CD4-positive, alpha-beta T cell (primary cell): Measurements from ENCODE around the gene RALGPS2. TPM values are rescaled to one million over a fixed set of nuclear protein-coding genes. Genes with fewer than 3 reads are reported as not detected.

Experiments used
- ATAC-seq: fragments of 200-7000 bp; cut with Tn5 transposase; one replicate; pipeline ENCODE4 v1.10.0; 2022; ENCODE audit warnings: mild to moderate bottlenecking; ENCODE audit not compliant: poor library complexity
- CTCF ChIA-PET: fragments of 350-600 bp; sonication (Branson Sonifier 250); formaldehyde crosslinking; loops from one replicate; lab custom pipeline; 2021; ENCODE audit warnings: antibody characterized with exemption, inconsistent platforms; lab: Charles Lee
- POLR2A ChIA-PET: fragments of 350-600 bp; sonication (Branson Sonifier 250); formaldehyde crosslinking; loops from one replicate; lab custom pipeline; 2021; ENCODE audit warnings: antibody characterized with exemption, inconsistent platforms; lab: Charles Lee
- DNase-seq, 14 experiments: peaks; one replicate each; pipeline ENCODE4 v3.0.0-alpha.2; 2013 to 2020; ENCODE audit warnings: mixed read lengths in 2 of 14
- H3K27ac ChIP-seq, 2 donors: one replicate each; pipeline versions ENCODE4 v1.5.1 to v1.7.0; 2013; ENCODE audit warnings: low read length in 2 of 2, low read depth in 1 of 2, mild to moderate bottlenecking in 1 of 2
- H3K27me3 ChIP-seq, 2 experiments: 1 replicate in 1 of 2; 2 replicates in 1 of 2; pipeline versions ENCODE4 v1.6.1 to v1.7.0; 2013; ENCODE audit warnings: low read length in 2 of 2, control low read depth in 1 of 2, mild to moderate bottlenecking in 1 of 2, moderate library complexity in 1 of 2; ENCODE audit not compliant: insufficient read depth in 2 of 2, control insufficient read depth in 1 of 2
- H3K36me3 ChIP-seq: one replicate; pipeline ENCODE4 v1.6.1; 2013; ENCODE audit warnings: low read length, control low read depth; ENCODE audit not compliant: insufficient read depth
- H3K4me1 ChIP-seq: one replicate; pipeline ENCODE4 v1.6.1; 2013; ENCODE audit warnings: low read length, control low read depth; ENCODE audit not compliant: insufficient read depth
- H3K4me3 ChIP-seq: one replicate; pipeline ENCODE4 v1.5.1; 2013; ENCODE audit warnings: mild to moderate bottlenecking, low read length, moderate library complexity
- H3K9me3 ChIP-seq, 2 experiments: 1 replicate in 1 of 2; 2 replicates in 1 of 2; pipeline versions ENCODE4 v1.6.1 to v1.7.0; 2013; ENCODE audit warnings: low read length in 2 of 2, mild to moderate bottlenecking in 2 of 2, control low read depth in 1 of 2, moderate library complexity in 1 of 2; ENCODE audit not compliant: control insufficient read depth in 1 of 2, insufficient read depth in 1 of 2
- H3K27ac Mint-ChIP-seq: one replicate; pipeline ENCODE4 v1.8.0; 2020; ENCODE audit warnings: mixed read lengths
- H3K27me3 Mint-ChIP-seq: one replicate; pipeline ENCODE4 v1.8.0; 2021; ENCODE audit warnings: mixed read lengths
- H3K36me3 Mint-ChIP-seq: one replicate; pipeline ENCODE4 v1.8.0; 2021; ENCODE audit warnings: low read depth, mixed read lengths
- H3K4me1 Mint-ChIP-seq: one replicate; pipeline ENCODE4 v1.8.0; 2021; ENCODE audit warnings: low read depth, mixed read lengths
- H3K4me3 Mint-ChIP-seq: one replicate; pipeline ENCODE4 v1.8.0; 2020; ENCODE audit warnings: mild to moderate bottlenecking, mixed read lengths
- H3K9me3 Mint-ChIP-seq: one replicate; pipeline ENCODE4 v1.8.0; 2020; ENCODE audit warnings: mixed read lengths
- CTCF ChIP-seq: fragments of 200-600 bp; IDR thresholded peaks from one replicate; pipeline ENCODE4 v1.8.0; 2022; ENCODE audit warnings: antibody characterized with exemption, mild to moderate bottlenecking
- intact Hi-C, 2 experiments: fragments of 100-400 bp; cut with DNase I in 1 of 2; cut with micrococcal nuclease in 1 of 2; formaldehyde crosslinking; loops; one replicate each; pipeline versions ENCODE4 v1.15.1 to v1.9.0; 2023 to 2025; cut with DNase I, micrococcal nuclease
- total RNA-seq, 174 experiments: library from RNA in 2 of 174; stranded (reverse) in 2 of 174; gene quantifications; one replicate each; pipeline ENCODE4 v1.2.3 and lab custom pipeline; 2021 to 2026

RALGPS2 gene
- total RNA-seq, 2 experiments from 2014 or later, result 8.6 to 10.8 TPM

GRCh38 chr1:178868706-178869105 lies 143.7 kb downstream of the RALGPS2 start:
- no peaks in the 10 kb centered on the region for H3K36me3 ChIP-seq
- ATAC-seq, result no peak

GRCh38 chr1:178869119-178869697 lies 144.2 kb downstream of the RALGPS2 start:
- CTCF ChIA-PET, result no interaction called here

More at GRCh38 chr1:178868706-178869105, 143.7 kb downstream of the RALGPS2 start:
- H3K9me3 Mint-ChIP-seq, result no peaks in the 10 kb centered on the region
- intact Hi-C loops, result loop anchor here in 1 of 2 experiments (10.0 kb wide), 1 partner anchor 64 kb away; no protein-coding TSS in a partner anchor
- Histone ChIP-seq H3K4me1 (no peaks in the 10 kb centered on the region), H3K4me3 (no peak overlapping the region), H3K27me3 (no peaks in the 10 kb centered on the region), H3K27ac (no peak overlapping the region), H3K9me3 (no peaks in the 10 kb centered on the region)
- ChIA-PET POLR2A (no interaction called here), CTCF (no interaction called here)
- no peak for DNase-seq
- no peak for TF ChIP-seq CTCF
- no peaks in the 10 kb centered on the region for H3K27me3 Mint-ChIP-seq
- no peak overlapping the region for H3K27ac Mint-ChIP-seq
- H3K4me3 Mint-ChIP-seq, result no peak overlapping the region
- H3K4me1 Mint-ChIP-seq, result no peaks in the 10 kb centered on the region
- no peaks in the 10 kb centered on the region for H3K36me3 Mint-ChIP-seq

GRCh38 chr1:178870221-178870620 lies 145.2 kb downstream of the RALGPS2 start:
- no peaks in the 10 kb centered on the region for H3K27me3 ChIP-seq
- H3K4me3 ChIP-seq, result no peak overlapping the region
- no peaks in the 10 kb centered on the region for H3K36me3 Mint-ChIP-seq
- H3K9me3 ChIP-seq, result no peaks in the 10 kb centered on the region
- ChIA-PET POLR2A (no interaction called here), CTCF (no interaction called here)
- no peaks in the 10 kb centered on the region for H3K4me1 Mint-ChIP-seq
- no peaks in the 10 kb centered on the region for H3K27me3 Mint-ChIP-seq
- ATAC-seq, result no peak
- H3K9me3 Mint-ChIP-seq, result no peaks in the 10 kb centered on the region
- DNase-seq, result no peak
- TF ChIP-seq CTCF, result no peak
- no peak overlapping the region for H3K27ac Mint-ChIP-seq
- H3K27ac ChIP-seq, result no peak overlapping the region
- no peaks in the 10 kb centered on the region for H3K4me1 ChIP-seq
- H3K4me3 Mint-ChIP-seq, result no peak overlapping the region
- intact Hi-C loops, result no loop called here
- H3K36me3 ChIP-seq, result no peaks in the 10 kb centered on the region

More at GRCh38 chr1:178869119-178869697, 144.2 kb downstream of the RALGPS2 start:
- POLR2A ChIA-PET, result no interaction called here
- intact Hi-C loops, result loop anchor here in 1 of 2 experiments (10.0 kb wide), 1 partner anchor 64 kb away; no protein-coding TSS in a partner anchor
- Mint-ChIP-seq H3K27me3 (no peaks in the 10 kb centered on the region), H3K4me3 (no peak overlapping the region), H3K9me3 (no peaks in the 10 kb centered on the region), H3K36me3 (no peaks in the 10 kb centered on the region), H3K27ac (no peak overlapping the region), H3K4me1 (no peaks in the 10 kb centered on the region)
- Histone ChIP-seq H3K4me1 (no peaks in the 10 kb centered on the region), H3K36me3 (no peaks in the 10 kb centered on the region), H3K4me3 (no peak overlapping the region), H3K27ac (no peak overlapping the region), H3K27me3 (no peaks in the 10 kb centered on the region), H3K9me3 (no peaks in the 10 kb centered on the region)
- no peak for TF ChIP-seq CTCF
- DNase-seq (no peak), ATAC-seq (no peak)
